IMR-90 (cell line): ENCODE data around the gene OAF.

Experiments used
- BHLHE40 ChIP-seq: fragments of 150-350 bp; IDR thresholded peaks from 2 replicates; pipeline ENCODE4 v1.6.1; 2016; ENCODE audit warnings: mild to moderate bottlenecking, low read depth, low read length
- CHD1 ChIP-seq: IDR thresholded peaks from 2 replicates; pipeline ENCODE4 v1.6.1; 2012; ENCODE audit warnings: low read depth, low read length, improper control_type of control experiment
- ELK1 ChIP-seq: fragments of 150-350 bp; IDR thresholded peaks from 2 replicates; pipeline ENCODE4 v1.6.1; 2016; ENCODE audit warnings: low read depth, mild to moderate bottlenecking, low read length, moderate library complexity, borderline replicate concordance
- FOS ChIP-seq: fragments of 150-350 bp; IDR thresholded peaks from 2 replicates; pipeline ENCODE4 v1.6.1; 2016; ENCODE audit warnings: low read depth, low read length
- MAFK ChIP-seq: IDR thresholded peaks from 2 replicates; pipeline ENCODE4 v1.6.1; 2012; ENCODE audit warnings: low read depth, low read length, improper control_type of control experiment
- MAZ ChIP-seq: IDR thresholded peaks from 2 replicates; pipeline ENCODE4 v1.6.1; 2012; ENCODE audit warnings: low read depth, mild to moderate bottlenecking, low read length, improper control_type of control experiment, moderate library complexity, borderline replicate concordance
- MXI1 ChIP-seq: IDR thresholded peaks from 2 replicates; pipeline ENCODE4 v1.6.1; 2012; ENCODE audit warnings: low read depth, mild to moderate bottlenecking, low read length, moderate library complexity, borderline replicate concordance
- POLR2A ChIP-seq: IDR thresholded peaks from 2 replicates; pipeline ENCODE4 v1.6.1; 2012; ENCODE audit warnings: mild to moderate bottlenecking, low read depth, low read length
- RAD21 ChIP-seq: IDR thresholded peaks from 2 replicates; pipeline ENCODE4 v1.6.1; 2012; ENCODE audit warnings: low read length, improper control_type of control experiment
- RFX5 ChIP-seq: IDR thresholded peaks from 2 replicates; pipeline ENCODE4 v1.8.0; 2012; ENCODE audit warnings: low read depth, mild to moderate bottlenecking, low read length, moderate library complexity
- SMC3 ChIP-seq: fragments of 150-350 bp; IDR thresholded peaks from 2 replicates; pipeline ENCODE4 v1.6.1; 2016; ENCODE audit warnings: low read depth, mild to moderate bottlenecking, antibody characterized with exemption, low read length, moderate library complexity
- TF ChIP-seq, protein P1 (sequence below): conservative IDR thresholded peaks from 2 replicates; pipeline ENCODE4 v1.5.1; 2012; ENCODE audit warnings: mild to moderate bottlenecking, low read depth, low read length, improper control_type of control experiment

DNA sequence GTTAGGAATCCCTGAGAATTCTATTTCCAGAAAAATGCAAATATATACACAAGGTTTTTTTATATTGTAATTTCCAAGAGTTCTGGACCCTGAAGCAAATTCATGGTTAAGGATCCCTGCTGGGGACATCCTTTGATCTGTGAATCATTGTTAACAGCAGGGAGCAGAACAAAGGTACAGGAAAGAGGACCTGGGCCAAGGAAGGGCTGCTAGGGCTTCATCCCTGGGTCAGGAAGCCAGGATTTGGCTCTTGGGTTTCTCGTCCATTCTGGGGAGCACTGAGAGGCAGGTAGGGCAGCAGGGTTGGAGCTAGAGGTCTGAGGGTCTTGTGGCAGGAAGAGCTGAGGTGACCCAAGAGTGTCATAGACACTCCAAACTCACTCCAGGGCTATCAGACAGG is 10.2 kb upstream of the OAF start:
- TF ChIP-seq MAZ = no peak
- TF ChIP-seq RAD21 = no peak
- no peak for TF ChIP-seq POLR2A
- TF ChIP-seq, protein P1, sequence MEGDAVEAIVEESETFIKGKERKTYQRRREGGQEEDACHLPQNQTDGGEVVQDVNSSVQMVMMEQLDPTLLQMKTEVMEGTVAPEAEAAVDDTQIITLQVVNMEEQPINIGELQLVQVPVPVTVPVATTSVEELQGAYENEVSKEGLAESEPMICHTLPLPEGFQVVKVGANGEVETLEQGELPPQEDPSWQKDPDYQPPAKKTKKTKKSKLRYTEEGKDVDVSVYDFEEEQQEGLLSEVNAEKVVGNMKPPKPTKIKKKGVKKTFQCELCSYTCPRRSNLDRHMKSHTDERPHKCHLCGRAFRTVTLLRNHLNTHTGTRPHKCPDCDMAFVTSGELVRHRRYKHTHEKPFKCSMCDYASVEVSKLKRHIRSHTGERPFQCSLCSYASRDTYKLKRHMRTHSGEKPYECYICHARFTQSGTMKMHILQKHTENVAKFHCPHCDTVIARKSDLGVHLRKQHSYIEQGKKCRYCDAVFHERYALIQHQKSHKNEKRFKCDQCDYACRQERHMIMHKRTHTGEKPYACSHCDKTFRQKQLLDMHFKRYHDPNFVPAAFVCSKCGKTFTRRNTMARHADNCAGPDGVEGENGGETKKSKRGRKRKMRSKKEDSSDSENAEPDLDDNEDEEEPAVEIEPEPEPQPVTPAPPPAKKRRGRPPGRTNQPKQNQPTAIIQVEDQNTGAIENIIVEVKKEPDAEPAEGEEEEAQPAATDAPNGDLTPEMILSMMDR = no peak
- no peak for TF ChIP-seq MAFK
- no peak for TF ChIP-seq BHLHE40
- no peak for TF ChIP-seq SMC3
- TF ChIP-seq MXI1 = no peak
- no peak for TF ChIP-seq ELK1
- TF ChIP-seq RFX5 = no peak
- no peak for TF ChIP-seq CHD1
- TF ChIP-seq FOS = no peak
